ENCODE data around the gene MYL3.

MYL3 gene

DNA sequence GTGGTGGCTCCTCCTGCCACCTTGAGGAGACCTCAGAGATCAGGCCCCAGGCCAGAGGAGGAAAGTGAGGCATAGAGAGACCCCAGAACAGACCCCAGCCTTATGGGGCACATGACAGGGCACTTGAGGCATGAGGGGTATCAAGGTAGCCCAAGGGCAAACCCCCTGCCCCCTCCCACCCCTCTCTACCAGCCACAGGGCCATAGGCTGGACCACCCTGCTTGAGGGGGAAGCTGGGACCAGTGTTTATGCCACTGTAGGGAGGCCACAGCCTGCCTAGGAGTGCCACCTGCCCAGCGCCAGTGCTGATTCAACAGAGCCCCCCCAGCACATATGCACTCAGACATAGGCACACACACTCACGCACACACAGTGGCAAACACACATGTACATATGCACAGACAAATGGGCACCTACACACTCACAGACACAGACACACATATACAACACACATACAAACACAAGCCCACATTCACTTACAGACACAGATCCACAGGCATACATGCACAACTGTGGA is 10.3 kb downstream of the MYL3 start:
- TF ChIP-seq, protein P1, sequence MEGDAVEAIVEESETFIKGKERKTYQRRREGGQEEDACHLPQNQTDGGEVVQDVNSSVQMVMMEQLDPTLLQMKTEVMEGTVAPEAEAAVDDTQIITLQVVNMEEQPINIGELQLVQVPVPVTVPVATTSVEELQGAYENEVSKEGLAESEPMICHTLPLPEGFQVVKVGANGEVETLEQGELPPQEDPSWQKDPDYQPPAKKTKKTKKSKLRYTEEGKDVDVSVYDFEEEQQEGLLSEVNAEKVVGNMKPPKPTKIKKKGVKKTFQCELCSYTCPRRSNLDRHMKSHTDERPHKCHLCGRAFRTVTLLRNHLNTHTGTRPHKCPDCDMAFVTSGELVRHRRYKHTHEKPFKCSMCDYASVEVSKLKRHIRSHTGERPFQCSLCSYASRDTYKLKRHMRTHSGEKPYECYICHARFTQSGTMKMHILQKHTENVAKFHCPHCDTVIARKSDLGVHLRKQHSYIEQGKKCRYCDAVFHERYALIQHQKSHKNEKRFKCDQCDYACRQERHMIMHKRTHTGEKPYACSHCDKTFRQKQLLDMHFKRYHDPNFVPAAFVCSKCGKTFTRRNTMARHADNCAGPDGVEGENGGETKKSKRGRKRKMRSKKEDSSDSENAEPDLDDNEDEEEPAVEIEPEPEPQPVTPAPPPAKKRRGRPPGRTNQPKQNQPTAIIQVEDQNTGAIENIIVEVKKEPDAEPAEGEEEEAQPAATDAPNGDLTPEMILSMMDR (IDR thresholded peaks at IDR 0.05; ENCODE audit: insufficient read depth, missing control alignments), result no peak
- DNase-seq (ENCODE audit: insufficient read length, low spot score) (no peak), FAIRE-seq (no peak)

DNA sequence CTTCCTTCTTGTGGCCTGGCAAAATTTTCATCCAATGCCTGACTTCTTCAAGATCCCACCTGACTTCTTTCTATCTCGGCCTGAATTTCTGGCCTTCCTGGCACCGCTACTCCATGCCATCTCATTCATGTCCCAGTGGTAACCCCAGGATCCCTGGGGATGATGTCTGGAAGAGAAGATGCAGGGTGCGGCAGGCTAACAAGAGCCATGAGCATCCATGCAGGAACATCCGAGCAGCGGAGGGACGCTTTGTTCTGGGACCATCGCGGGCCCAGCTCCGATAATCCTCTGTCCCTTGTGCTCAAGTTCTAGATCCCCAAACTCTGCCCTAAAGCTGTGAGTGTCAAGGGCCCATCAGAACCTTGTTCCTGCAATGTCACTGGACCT is 10.9 kb downstream of the MYL3 start:
- TF ChIP-seq, protein P1 (IDR thresholded peaks at IDR 0.05; ENCODE audit: insufficient read depth, missing control alignments), result no peak
- DNase-seq (ENCODE audit: insufficient read length, low spot score) (no peak), FAIRE-seq (no peak)

DNA sequence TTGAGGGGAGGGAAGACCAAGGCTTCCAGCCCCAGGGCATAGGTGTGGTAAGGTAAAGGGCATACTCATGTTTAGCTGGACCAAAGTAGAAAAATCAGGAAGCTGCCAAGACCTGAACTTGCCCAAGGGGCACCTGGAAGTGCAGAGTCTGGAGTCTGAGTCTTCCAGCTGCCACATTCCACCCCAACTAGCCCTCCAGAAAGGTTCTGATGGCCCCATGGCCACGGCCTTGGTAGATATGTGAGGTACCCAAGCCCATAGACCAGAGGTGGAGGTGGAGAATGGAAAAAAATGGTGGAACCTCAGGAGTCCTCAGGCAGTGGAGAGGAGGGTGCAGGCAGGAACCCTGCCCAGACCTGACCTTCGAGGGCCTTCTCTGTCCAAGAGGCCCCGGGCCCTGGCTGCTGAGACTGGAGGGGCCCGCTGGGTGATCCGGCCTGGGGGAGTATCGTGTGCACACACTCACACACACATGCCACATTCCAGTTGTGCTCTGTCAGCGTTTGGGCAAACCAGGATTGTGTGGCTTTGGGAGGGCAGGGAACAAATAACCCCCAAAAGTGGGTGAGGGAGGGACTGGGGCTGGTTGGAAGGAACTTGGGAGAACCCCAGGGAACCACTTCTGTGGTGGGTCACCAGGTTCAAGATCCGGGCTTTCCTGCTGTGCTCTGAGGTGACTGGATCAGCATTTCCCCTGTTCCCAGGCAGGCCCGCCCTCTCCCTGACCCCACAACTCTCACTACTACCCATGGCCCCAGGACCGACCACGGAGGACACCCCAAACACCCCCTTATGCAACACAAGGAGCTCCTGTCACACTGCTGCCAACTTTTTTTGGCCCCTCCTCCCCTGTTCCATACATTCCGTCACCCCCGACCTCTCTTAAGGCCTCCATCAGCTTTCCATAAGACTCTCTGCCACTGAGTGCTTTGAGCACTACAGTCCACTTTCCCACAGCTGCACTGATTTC is 11.6 kb downstream of the MYL3 start:
- DNase-seq (ENCODE audit: insufficient read length, low spot score), result no peak
- TF ChIP-seq, protein P1 (IDR thresholded peaks at IDR 0.05; ENCODE audit: insufficient read depth, missing control alignments), result no peak
- FAIRE-seq, result no peak

DNA sequence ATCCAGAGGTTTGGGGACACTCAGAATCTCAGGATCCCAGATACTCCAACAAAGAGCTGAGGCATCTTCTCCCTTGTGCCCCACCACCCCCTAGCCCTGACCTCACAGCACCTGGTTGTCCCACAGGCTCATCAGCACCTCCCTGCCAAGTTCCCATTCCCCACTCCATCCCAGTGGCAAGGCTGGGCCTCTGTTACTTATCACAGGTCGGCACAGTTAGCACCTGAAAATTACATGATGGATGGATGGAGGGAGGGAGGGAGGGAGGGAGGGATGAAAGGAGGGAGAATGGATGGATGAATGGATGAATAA is 12.8 kb downstream of the MYL3 start:
- no peak for DNase-seq (ENCODE audit: insufficient read length, low spot score)
- FAIRE-seq, result no peak
- TF ChIP-seq, protein P1 (IDR thresholded peaks at IDR 0.05; ENCODE audit: insufficient read depth, missing control alignments), result no peak

DNA sequence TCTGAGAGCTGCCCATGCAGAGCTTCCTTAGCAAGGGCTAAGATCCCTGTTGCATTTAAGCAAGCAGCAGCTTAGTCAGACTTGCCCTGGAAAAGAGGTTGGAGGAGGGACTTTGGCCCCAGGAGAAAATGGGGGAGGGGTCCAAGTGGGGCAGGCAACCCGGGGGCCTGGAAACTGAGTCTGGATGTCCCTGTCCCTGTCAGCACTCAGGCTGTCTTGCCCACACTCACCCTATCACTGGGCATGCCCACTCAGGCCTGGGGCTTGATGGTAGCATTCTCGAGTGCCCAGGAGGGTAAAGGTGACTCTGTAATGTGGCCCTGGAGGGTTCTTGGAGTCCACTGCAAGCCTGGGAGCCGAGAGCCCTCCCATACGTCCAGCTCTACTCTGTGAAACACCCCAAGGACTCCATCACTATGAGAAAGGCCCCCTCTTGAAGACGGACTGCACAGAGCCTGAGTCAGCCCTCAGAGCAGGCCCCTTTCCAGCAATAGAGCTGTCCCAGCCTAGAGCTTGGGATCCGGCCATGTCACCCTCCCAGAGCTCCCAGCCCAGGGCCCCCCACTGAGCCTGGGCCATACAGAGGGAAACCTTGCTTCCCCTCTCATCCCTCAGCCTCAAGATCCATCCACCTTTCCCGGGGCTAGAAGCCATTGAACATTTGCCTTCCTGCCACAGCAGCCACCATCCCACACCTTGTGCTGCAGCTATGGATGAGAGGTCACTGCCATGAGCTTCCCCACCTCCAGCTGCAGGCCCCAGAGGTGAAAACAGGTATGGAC is 13.4 kb downstream of the MYL3 start:
- DNase-seq (ENCODE audit: insufficient read length, low spot score) (no peak), FAIRE-seq (no peak)
- TF ChIP-seq, protein P1 (IDR thresholded peaks at IDR 0.05; ENCODE audit: insufficient read depth, missing control alignments), result no peak

DNA sequence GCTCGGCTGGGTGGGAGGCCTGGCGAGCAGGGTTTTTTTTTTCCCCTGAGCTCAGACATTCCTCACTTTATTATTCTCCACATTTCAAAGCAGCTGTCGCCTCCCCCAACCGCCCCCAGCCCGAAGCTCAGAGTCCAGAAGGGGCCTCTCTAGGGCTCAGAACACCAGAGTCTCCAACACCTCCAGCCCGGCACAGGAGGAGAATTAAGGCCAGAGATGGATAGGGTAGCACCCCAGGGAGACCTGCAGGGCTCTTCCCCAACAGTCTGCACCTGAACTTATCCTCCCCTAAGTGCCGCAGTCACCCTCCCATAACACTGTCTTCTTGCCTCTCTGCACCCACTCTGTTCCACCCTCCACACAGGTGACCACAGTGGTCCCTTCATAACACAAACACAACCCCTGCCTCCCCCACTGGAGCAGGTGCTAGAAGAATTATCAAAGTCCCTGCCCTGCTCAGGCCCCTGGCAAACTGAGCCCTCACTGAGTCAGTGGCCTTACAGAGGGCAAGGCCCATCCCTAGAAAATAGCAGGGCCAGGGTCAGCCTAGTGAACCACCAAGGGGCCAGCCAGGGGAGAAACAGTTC is 14.1 kb downstream of the MYL3 start:
- FAIRE-seq (no peak), DNase-seq (ENCODE audit: insufficient read length, low spot score) (no peak)
- TF ChIP-seq, protein P1 (IDR thresholded peaks at IDR 0.05; ENCODE audit: insufficient read depth, missing control alignments), result no peak

Data from D721Med (cell line).